A673 (cell line): ENCODE measurements around the gene COLEC12.

Experiments
- EZH2 ChIP-seq: fragments of 200-600 bp; sonication (generic); IDR thresholded peaks from 2 replicates; pipeline ENCODE4 v1.6.1; 2017; ENCODE audit warnings: borderline replicate concordance, low read depth, mild to moderate bottlenecking, mixed read lengths, antibody characterized with exemption, low read length; ENCODE audit not compliant: poor library complexity, severe bottlenecking
- TF ChIP-seq, protein P1 (sequence below): fragments of 300-800, 200-600 bp; sonication (generic); conservative IDR thresholded peaks from 2 replicates; pipeline ENCODE4 v1.5.1; 2017; ENCODE audit warnings: low read depth, mild to moderate bottlenecking, antibody characterized with exemption, low read length, moderate library complexity, mixed read lengths

- TF ChIP-seq EZH2 = no peak
- TF ChIP-seq, protein P1, sequence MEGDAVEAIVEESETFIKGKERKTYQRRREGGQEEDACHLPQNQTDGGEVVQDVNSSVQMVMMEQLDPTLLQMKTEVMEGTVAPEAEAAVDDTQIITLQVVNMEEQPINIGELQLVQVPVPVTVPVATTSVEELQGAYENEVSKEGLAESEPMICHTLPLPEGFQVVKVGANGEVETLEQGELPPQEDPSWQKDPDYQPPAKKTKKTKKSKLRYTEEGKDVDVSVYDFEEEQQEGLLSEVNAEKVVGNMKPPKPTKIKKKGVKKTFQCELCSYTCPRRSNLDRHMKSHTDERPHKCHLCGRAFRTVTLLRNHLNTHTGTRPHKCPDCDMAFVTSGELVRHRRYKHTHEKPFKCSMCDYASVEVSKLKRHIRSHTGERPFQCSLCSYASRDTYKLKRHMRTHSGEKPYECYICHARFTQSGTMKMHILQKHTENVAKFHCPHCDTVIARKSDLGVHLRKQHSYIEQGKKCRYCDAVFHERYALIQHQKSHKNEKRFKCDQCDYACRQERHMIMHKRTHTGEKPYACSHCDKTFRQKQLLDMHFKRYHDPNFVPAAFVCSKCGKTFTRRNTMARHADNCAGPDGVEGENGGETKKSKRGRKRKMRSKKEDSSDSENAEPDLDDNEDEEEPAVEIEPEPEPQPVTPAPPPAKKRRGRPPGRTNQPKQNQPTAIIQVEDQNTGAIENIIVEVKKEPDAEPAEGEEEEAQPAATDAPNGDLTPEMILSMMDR = no peak
Measured at GRCh38 chr18:415617-416612, 84.6 kb downstream of the COLEC12 start.
